GM21576 (cell line): Measurements from ENCODE around the gene STK35.
A peak's percentile ranks its signal among the peaks of the same experiment; 100 is the strongest.

Source experiments
- ATAC-seq: cut with Tn5 transposase; IDR thresholded peaks from one replicate; pipeline ENCODE4 v1.9.1; 2021; ENCODE audit warnings: mild to moderate bottlenecking, moderate library complexity; ENCODE audit not compliant: unreplicated experiment

STK35 gene

DNA sequence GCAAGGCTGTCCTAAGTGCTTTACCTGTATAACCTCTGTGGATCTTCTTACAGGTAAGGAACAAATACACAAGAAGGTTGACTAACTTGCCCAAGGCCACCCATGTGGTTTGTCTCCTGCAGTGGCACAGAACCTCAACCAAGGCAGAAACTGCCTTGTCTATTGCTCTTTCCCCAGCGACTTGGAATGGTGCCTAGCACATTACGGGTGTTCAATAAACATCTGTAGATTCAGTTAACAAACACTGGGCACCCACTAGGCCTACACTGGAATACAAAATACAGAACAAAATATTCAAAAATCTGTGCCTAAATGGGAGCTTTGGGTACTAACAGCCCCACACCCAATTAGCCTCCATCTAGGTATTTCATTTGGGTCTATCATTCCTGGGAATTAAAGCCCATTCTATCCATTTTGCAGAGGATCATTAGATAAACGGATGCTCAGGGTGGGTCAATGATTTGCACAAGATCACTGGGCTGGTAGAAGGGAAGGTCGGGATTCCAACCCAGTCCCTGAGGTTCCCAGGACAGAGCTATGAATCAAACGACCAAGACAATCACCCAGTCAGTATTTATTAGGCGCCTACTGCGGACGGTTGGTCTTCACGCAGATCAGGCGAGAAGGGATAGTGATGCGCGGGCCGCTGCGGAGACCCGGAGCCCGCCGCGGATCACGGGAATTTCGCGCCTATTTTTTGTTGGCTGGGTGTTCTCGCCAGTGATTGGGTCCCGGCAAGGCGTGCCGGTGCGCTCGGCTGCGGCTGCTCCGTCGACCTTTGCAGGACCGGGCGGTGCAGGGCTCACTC is at the start of gene STK35:
Gene STK35 (plus strand): TSS at position 771 of the 808 bp plus-strand sequence. CDS start 55 bp downstream, outside the sequence.
- ATAC-seq, result peak; percentile 27

DNA sequence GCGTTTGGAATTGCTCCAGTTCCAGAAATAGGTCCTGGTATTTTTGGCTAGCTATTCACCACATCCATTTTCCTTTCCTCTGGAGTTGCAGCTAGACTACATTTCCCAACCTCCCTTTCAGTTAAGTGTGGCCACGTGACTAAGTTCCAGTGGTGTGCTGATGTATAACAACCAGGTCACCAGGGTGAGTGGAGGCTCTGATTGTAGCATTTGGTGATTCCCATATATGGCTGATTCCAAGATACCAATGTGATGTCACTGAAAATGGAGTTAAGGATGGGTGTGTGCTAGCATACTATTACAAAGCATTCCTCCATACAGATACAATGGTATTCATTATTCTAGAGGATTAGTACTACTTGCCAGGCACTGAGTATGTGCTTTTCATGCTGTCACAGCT is 49.7 kb upstream of the STK35 start:
- no peak for ATAC-seq

DNA sequence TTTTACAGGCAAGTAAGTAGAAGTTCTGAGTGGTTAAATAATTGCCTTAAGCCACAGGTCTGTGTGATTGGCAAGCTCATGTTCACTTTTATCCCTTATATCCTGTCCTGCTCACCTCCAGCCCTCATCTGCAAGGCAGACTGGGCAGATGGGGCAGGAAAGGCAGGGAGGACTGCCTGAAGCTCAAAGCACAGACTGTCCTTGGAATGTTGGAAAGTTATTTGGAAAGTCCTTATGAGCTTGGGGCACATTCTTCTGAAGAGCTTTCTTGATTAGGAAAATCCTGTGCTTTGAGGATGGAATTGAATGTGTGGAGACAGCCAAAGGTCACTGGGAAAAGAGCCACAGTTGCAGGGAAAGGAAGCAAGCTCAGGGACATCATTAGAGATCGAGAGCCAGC is 48.9 kb upstream of the STK35 start:
- no peak for ATAC-seq

DNA sequence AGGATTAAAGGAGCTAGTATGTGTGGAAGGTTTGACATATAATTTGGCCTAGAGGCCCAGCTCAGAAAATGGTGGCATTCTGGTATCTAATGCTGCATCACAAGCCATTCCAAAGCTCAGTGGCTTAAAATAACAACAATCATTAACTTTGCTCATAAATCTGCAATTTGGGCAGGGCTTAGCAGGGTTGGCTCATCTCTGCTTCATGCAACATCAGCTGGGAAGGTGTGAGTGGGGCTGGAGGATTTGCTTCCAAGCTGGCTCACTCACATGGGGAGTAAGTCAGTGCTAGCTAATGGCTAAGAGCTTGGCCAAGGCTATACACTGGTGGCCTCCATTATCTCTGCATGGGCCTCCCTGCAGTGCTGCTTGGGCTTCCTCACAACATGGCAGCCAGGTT is 48.0 kb upstream of the STK35 start:
- no peak for ATAC-seq

DNA sequence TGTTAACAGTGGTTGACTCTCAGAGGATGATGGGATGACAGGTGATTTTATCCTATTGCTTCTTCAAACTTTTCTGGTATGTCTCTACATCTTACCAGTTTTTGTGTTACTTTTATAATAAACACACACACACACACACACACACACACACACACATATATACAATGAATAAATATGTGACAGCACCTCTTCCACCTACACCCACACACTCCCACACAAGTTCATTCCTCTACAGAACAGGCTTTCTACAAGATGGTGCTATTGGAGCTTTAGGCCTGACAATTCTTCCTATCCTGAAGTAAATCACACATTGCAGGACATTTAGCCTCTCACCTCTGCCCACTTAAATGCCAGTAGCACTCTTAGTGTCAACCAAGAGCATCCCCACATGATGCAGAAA is 46.7 kb upstream of the STK35 start:
- no peak for ATAC-seq

DNA sequence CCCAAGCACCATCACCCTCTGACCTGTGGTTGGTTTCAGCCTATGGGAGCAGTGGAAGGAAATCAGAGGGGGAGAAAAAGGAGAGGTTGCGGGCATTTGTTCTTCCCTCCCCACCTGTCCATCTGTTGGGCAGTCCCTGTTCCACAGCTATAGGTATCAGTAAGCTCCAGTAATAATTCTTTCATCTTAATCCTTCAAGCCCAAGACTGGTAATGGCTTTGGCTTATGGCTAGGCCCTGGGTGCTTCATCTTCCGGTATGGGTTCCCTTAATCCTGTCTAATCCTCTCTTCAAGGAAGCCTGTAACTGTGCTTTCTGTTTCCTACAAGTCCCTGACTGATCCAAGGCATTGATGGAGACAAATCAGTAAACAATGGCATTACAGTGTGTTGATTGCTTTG is 42.2 kb upstream of the STK35 start:
- no peak for ATAC-seq

DNA sequence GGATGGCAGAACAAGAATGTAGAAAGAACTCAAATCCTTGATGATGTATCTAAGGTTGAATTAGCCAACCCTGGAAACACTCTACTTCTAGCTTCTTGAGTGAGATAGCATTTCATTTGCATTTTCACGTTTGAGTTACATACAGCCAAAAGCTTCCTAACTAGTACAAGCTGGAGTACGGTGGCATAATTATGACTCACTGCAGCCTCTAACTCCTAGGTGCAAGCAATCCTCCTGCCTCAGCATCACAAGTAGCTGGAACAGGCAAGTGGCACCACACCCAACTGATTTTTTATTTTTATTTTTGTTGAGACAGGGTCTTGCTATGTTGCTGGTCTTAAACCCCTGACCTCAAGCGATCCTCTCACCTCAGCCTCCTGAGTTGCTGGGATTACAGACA is 36.5 kb upstream of the STK35 start:
- ATAC-seq, result no peak

DNA sequence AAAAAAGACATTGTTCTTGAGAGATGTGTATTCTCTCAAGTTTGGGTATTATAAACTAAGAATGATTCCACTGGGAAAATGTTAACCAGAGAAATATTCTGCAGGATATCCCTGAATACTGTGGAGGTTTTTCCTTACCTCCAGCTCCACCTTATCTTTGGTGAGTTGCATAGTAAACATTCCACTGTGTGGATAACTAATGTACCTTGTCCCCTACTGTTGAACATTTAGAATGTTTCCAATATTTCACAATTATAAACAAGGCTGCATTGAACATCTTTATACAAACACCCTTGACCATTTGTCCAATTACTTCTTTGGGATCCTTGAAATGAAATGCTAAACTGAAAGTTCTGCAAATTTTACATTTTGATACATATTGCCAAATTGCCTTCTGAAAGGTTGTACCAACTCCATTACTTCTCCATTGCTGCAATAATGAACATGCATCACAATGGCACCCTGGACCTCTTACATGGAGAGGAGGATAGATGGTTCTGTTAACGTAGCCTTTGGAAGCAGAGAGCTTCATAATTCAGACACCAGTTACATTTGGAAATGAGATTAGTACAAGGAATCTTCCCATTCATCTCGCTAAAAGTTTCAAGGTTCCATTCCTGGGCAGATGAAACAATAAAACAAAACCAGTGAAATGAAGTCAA is 35.0 kb upstream of the STK35 start:
- no peak for ATAC-seq

DNA sequence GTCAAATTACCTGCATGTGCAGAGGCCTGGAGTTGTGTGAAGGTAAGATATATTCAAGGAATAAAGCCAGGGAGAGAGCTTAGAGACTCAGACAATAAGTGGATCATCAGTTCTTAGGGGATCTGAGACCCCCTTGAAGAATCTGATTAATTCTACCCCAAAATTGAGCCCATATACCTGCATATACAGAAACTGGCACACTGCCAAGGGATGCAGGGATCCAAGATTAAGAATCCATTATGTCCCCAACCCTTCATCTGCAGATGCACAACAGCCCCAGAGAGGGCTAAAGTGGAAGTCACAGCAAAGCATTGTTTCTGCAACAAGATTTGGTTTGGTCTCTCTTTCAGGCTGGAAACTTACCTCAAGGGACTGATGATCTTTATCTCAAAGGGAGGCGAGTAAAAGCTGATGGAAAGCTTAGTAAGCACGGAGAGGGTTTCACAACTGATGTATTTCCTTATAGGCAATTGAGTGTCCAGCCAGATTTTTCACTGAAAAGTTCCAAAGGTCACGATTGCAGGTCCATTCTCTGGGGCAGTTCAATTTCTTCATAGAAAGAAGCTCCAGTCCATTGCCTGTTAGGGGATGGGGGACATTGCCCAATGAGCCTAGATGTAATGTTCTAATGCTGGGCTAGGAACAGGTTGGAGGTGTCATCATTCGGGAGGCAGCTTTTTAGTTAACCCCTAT is 20.9 kb upstream of the STK35 start:
- no peak for ATAC-seq

DNA sequence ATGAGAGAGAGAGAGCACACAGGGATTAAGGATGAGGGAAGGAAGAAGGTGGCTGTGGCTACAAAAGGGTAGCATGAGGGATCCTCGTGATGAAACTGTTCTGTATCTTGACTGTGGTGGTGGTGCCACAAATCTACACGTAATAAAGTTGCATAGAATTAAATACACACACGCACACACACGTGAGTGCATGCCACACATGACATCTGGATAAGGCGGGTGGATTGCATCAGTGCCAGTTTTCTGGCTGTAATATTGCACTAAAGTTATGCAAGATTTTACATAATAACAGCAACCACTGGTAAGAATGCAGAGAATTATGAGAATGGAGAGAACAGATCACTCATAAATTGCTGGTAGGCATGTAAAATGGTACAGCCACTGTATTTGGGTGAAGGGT is 16.9 kb upstream of the STK35 start:
- ATAC-seq, result no peak

DNA sequence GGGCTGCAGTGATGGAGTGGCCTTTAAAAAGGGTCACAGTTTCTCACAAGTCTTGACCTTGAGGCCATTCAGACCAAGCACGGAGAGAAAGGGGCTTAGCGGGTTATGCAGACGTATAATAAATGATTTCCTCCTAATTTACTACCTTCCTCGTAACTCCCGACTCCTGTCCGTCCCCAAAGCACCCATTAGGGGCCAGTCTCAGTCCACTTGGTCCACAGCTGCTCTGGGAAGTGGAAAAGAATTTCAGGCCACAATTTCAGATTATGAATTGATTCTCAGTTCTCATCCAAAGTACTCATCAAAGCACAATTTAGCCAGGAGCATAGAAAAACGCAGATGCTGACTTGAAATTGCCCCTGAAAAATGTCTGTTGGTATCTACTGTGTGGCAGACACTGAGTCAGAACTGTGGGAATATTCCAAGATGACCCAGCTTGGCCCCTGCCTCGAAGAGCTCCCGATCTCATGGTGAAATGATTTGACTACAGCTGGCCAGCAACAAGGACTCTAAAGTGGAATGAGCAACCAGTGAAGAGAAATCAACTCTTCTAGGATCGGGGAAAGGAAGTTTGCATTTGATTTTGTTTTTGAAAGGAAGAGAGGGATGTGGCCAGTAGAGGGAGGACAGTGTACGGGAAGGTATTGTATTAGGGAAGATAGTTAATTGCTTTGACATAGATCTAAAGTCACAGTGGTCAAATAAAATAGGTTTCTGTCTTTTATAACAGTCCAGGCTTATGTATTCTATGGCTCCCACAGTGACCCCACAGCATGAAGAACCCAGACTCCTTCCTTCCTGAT is 15.2 kb upstream of the STK35 start:
- no peak for ATAC-seq

DNA sequence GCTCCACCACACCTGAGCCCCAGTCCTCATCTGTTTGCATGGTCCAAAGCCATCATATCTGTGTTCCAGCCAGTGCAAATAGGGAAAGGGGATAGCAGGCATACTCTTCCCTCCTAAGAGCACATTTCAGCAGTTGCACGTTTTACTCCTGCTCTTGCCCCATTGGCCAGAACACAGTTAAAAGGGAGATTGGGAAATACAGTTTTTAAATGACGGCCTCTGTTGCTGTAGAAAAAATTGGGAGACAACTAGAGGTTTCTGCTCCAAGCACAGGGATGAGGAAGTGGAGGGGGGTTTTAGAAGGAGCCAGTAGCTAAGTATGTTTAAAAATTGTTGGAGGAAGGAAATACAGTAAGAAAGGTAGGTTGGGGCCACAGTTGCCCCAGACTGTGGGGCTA is 14.6 kb upstream of the STK35 start:
- ATAC-seq, result no peak

DNA sequence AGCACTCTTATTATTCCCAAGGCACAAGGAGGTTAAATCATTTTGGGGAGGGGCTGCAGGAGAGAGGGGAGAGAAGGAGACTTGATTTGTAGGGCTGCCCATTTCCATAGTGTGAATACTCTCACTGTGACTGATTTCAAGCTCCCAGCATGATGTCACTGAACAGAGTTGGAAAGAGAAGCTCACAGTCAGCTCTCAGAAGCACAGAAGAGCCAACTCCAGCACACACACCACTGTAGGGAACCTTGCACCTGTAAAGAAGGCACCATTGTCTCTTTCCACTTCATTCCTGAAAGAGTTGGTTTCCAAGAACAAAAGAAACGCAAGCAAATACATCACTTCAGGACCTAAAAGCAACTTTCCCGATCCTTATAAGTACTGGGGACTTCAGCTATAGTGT is 12.7 kb upstream of the STK35 start:
- no peak for ATAC-seq

DNA sequence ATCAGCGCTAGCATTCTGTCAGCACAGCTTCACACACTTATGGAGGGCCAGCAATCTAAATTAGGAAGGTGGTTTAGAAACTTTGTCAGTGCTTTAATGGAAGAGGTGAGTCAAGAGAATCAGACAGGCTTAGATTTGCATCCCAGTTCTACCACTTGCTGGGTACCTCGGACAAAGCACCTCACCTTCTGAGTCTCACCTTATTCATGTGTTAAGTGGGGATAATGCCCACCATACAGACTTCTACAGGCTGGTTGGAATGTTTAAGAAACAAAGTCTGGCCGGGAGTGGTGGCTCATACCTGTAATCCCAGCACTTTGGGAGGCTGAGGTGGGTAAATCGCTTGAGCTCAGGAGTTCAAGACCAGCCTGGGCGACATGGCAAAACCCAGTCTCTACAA is 12.2 kb upstream of the STK35 start:
- ATAC-seq, result no peak

DNA sequence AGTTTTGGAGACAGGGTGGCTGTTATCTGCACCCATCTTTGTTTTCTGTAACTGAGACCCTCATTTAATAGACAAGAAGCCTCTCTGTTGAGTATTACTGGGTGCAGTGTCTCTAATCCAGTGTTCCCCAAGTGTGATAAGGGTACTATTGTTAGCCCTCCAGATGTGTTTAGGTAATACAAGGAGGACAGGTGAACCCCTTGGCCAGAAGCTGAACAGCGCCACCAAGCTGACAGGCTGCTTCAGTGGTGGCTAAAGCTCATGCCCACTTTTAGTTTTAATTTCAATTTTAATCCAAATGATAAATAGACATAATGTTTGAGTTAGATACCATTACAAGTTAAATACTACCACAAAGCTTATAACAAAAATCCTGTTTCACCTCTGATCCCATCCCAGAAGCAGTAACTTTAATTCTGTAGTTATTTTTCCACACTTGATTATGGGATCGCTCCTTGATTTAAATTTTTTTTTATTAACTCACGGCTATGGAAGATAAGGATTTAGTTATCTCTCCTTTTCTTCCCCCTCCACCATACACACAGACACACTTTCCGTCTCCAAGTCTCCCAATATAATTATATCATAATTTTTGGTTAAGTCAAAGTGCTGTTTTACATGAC is 8.4 kb upstream of the STK35 start:
- ATAC-seq, result no peak

DNA sequence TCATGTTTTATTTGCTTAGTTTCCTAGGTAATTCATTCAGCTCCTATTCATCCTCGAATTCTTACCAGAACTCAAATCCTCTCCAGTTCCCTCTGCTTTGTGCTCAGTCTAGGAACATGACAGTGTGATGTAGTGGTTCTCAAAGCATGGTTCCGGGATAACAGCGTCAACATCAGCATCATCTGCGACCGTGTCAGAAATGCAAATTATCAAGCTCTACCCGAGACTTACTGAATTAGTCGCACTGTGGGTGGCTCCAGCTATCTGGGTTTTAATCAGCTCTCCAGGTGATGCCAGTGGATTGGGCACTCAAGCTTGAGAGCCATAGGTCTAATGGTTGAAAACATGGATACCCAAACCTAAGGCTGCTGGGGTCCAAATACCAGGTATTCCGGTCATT is 7.7 kb upstream of the STK35 start:
- ATAC-seq, result no peak

DNA sequence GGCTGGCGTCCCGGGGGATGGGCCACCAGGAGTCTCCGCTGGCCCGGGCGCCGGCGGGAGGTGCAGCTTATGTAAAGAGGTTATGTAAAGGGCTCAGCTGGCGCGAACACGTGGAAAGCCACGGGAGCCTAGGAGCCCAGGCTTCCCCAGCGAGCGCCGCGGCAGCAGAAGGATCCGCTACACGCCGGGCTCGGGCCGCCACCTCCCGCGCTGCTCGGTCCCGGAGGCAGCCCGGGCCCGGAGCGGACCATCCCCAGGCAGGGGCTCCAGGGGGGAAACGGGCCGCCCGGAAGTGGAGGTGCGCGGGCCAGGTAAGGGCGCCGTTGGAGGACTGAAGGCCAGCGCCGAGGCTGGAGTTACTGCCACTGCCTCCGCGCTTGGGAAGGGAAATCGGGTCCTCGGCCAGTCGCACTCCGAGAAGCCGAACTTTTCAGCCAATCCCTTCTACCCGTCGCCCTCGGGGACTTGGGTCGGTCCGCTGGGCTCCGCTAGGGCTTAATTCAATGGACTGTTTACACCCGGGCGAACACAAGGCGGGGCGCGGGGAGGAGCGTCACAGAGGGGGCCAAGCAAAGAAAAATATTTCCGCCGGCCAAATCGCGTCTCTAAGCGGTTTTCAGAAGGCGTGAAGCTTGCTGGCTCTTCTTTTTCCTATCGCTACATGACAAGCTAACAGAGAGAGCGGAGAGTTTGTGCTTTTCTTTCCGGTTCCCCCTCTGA is 398 bp downstream of the STK35 start:
- peak; percentile 77 for ATAC-seq

DNA sequence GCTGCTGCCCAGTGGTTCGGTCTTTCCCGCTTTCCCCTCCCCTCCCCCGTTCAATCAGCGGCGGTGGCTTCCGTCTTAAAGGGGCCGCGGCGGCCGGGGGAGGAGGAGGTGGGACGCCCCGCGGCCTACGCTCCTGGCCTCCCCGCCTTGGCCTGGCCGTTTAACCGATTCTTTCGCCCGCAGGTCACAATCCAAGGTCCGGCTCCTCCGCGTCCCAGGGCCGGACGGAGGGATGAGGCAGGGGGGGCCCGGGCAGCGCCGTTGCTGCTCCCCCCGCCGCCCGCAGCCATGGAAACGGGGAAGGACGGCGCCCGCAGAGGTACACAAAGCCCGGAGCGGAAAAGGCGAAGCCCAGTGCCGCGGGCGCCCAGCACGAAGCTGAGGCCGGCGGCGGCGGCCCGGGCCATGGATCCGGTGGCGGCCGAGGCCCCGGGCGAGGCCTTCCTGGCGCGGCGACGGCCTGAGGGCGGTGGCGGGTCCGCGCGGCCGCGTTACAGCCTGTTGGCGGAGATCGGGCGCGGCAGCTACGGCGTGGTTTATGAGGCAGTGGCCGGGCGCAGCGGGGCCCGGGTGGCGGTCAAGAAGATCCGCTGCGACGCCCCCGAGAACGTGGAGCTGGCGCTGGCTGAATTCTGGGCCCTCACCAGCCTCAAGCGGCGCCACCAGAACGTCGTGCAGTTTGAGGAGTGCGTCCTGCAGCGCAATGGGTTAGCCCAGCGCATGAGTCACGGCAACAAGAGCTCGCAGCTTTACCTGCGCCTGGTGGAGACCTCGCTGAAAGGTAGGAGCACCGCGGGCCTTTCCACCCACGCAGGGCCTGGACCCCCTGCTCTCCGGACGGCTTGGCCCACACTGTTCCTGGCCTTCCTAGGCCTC is 1.2 kb downstream of the STK35 start:
- ATAC-seq, result peak; percentile 57
